ENCODE measurements around the gene PHLDB1.

DNA sequence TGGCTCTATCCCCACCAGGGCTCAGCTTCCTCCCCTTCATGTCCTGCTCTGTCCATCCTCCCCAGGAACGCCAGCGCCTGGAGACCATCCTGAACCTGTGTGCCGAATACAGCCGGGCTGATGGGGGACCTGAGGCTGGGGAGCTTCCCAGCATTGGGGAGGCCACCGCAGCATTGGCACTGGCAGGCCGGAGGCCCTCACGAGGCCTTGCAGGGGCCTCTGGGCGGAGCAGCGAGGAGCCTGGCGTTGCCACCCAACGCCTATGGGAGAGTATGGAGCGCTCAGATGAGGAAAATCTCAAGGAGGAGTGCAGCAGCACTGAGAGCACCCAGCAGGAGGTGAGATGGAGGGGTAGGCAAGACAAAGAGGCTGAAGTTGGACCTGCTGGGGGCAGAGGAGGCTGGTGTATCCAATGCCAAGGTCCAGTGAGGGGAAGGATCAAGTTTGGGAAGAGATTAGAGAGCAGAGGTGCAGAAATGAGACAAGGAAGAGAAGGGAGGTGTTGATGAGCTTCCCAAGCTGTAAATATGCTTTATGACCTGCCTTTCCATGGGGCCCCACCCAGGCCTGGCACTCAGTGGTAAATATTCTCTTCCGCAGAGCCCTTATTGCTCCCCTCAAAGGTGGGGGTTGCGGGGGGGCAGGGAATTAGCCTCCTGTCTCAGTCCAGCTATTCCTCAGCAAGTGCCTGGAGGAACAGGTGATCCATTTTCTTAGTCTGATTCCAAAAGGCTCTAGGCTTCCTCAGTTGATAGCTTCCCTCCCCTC lies 23.9 kb downstream of the PHLDB1 start:
- TF ChIP-seq, protein P1, sequence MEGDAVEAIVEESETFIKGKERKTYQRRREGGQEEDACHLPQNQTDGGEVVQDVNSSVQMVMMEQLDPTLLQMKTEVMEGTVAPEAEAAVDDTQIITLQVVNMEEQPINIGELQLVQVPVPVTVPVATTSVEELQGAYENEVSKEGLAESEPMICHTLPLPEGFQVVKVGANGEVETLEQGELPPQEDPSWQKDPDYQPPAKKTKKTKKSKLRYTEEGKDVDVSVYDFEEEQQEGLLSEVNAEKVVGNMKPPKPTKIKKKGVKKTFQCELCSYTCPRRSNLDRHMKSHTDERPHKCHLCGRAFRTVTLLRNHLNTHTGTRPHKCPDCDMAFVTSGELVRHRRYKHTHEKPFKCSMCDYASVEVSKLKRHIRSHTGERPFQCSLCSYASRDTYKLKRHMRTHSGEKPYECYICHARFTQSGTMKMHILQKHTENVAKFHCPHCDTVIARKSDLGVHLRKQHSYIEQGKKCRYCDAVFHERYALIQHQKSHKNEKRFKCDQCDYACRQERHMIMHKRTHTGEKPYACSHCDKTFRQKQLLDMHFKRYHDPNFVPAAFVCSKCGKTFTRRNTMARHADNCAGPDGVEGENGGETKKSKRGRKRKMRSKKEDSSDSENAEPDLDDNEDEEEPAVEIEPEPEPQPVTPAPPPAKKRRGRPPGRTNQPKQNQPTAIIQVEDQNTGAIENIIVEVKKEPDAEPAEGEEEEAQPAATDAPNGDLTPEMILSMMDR (IDR thresholded peaks at IDR 0.05 in 4 of 5, conservative IDR thresholded peaks at IDR 0.05 in 1 of 5) = no peak
- no peak for TF ChIP-seq POLR2A (IDR thresholded peaks at IDR 0.05)
